HEK293T (cell line): ENCODE measurements around the gene ATF7IP.

ENCODE experiments used
- BHLHE40 ChIP-seq: fragments of 450-650 bp; IDR thresholded peaks from 2 replicates; pipeline ENCODE4 v1.6.1; 2016; ENCODE audit warnings: mild to moderate bottlenecking, moderate library complexity, borderline replicate concordance
- ELF4 ChIP-seq: fragments of 450-650 bp; IDR thresholded peaks from 2 replicates; pipeline ENCODE4 v1.6.1; 2017; ENCODE audit warnings: antibody characterized with exemption
- FOXA1 ChIP-seq: fragments of 450-650 bp; IDR thresholded peaks from 2 replicates; pipeline ENCODE4 v1.6.1; 2016; ENCODE audit warnings: mild to moderate bottlenecking
- FOXK2 ChIP-seq: fragments of 450-650 bp; IDR thresholded peaks from 2 replicates; pipeline ENCODE4 v1.6.1; 2016; ENCODE audit warnings: mild to moderate bottlenecking
- FOXM1 ChIP-seq: fragments of 450-650 bp; IDR thresholded peaks from 2 replicates; pipeline ENCODE4 v1.6.1; 2017; ENCODE audit warnings: mild to moderate bottlenecking, borderline replicate concordance
- HDGF ChIP-seq: fragments of 450-650 bp; IDR thresholded peaks from 2 replicates; pipeline ENCODE4 v1.6.1; 2017; ENCODE audit warnings: antibody characterized with exemption, borderline replicate concordance
- L3MBTL2 ChIP-seq: fragments of 450-650 bp; conservative IDR thresholded peaks from 2 replicates; pipeline ENCODE4 v1.6.1; 2016; ENCODE audit warnings: mild to moderate bottlenecking
- NFRKB ChIP-seq: fragments of 450-650 bp; IDR thresholded peaks from 2 replicates; pipeline ENCODE4 v1.6.1; 2016; ENCODE audit warnings: mild to moderate bottlenecking, moderate library complexity
- SP1 ChIP-seq: fragments of 450-650 bp; IDR thresholded peaks from 2 replicates; pipeline ENCODE4 v1.6.1; 2017
- SUZ12 ChIP-seq: fragments of 450-650 bp; IDR thresholded peaks from 2 replicates; pipeline ENCODE4 v1.6.1; 2016; ENCODE audit warnings: mild to moderate bottlenecking
- TARDBP ChIP-seq: fragments of 450-650 bp; IDR thresholded peaks from 2 replicates; pipeline ENCODE4 v1.6.1; 2016
- ZNF384 ChIP-seq: fragments of 450-650 bp; IDR thresholded peaks from 2 replicates; pipeline ENCODE4 v1.6.1; 2016

DNA sequence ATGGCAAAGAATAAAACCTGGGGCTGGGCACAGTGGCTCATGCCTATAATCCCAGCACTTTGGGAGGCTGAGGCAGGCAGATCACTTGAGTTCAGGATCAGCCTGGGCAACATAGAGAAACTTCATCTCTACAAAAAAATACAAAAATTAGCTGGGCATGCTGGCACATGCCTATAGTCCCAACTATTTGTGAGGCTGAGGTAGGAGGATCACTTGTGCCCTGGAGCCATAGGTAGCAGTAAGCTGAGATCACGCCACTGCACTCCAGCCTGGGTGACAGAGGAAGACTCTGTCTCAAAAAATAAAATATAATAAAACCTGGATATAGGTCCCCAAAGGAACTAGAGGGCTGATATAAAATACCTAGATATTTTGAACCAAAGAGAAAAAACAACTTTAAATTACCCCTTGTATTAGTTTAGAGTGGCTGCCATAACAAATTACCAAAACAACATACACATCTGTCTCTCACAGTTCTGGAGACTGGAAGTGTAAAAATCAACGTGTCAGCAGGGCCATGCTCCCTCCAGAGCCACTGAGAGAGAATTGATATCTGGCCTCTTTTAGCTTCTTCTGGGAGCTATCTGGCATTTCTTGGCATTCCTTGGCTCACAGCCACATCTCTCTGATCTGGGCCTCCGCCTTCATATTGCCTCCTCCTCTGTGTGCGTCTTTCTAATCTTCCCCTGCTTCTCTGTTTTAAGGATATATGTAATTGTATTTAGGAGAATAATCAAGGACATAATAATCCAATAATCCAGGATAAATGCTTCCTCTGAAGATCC lies 47.9 kb upstream of the ATF7IP start:
- TF ChIP-seq FOXK2 = no peak
- TF ChIP-seq TARDBP = no peak
- no peak for TF ChIP-seq HDGF
- TF ChIP-seq BHLHE40 = no peak
- no peak for TF ChIP-seq FOXA1
- TF ChIP-seq L3MBTL2 = no peak
- TF ChIP-seq SUZ12 = no peak
- no peak for TF ChIP-seq ZNF384
- TF ChIP-seq SP1 = no peak
- TF ChIP-seq ELF4 = no peak
- no peak for TF ChIP-seq FOXM1
- no peak for TF ChIP-seq NFRKB
